ENCODE results near the gene SCMH1. TPM values are rescaled to one million over a fixed set of nuclear protein-coding genes. Genes with fewer than 3 reads are reported as not detected.
"Not testable (repeated sequence)": the region's sequence is repeated elsewhere in the genome, so short reads cannot be mapped to it uniquely, and the experiment has no call there.

Gene SCMH1
- total and polyA plus RNA-seq, 4 experiments from 2014 or later: 5.3 to 27.3 (median 14.7) TPM

DNA sequence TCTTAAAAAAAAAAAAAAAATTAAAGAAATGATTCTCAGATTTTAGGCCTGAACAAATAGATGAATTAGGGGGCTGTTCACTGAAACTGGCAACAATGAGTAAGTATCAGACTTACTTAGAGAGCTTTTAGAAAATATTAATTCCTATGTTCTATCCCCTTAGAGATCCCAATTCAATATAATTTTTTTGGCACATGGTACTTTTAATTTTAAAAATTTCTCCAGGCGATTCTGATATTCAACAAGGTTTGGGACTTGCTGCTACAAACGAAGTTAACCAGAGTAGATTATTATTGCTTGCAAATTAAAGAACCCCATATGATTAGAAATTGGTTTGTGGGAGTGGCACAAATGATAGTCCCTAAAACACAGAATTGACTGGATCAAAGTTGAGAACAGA lies 11.4 kb downstream of the SCMH1 start:
- no peak overlapping the region for H3K27ac ChIP-seq (ENCODE audit: low read depth, low read length)
- Mint-ChIP-seq H3K27ac (no peak overlapping the region), H3K9me3 (no peaks in the 10 kb centered on the region), H3K36me3 (peaks cover 0 to 12% of the 10 kb centered on the region in 2 donors), H3K4me3 (no peak overlapping the region), H3K27me3 (no peaks in the 10 kb centered on the region), H3K4me1 (peaks cover 0 to 18% (median 13%) of the 10 kb centered on the region in 4 donors)
- no peaks in the 10 kb centered on the region for H3K4me1 ChIP-seq (ENCODE audit: insufficient read depth, low read length)
- H3K4me3 ChIP-seq (ENCODE audit: low read length in 2 of 2): no peak overlapping the region
- H3K27me3 ChIP-seq (ENCODE audit: insufficient read depth, low read length): no peaks in the 10 kb centered on the region
- no peaks in the 10 kb centered on the region for H3K36me3 ChIP-seq (ENCODE audit: insufficient read depth, low read length)
- H3K9me3 ChIP-seq (ENCODE audit: control insufficient read depth in 1 of 2, low read length in 2 of 2): no peaks in the 10 kb centered on the region
- DNase-seq: no peak
- ChIA-PET POLR2A (ENCODE audit: partially characterized antibody) (no interaction called here), CTCF (ENCODE audit: partially characterized antibody) (interaction anchor here (1.0 kb wide), 2 partner anchors 10 to 37 kb away, joined by 3 read pairs; no protein-coding TSS in a partner anchor)
- intact Hi-C loops (cut with micrococcal nuclease): no loop called here

GRCh38 chr1:41229219-41229618 lies 12.9 kb downstream of the SCMH1 start:
- H3K4me1 ChIP-seq (ENCODE audit: insufficient read depth, low read length); H3K9me3 ChIP-seq (ENCODE audit: control insufficient read depth in 1 of 2, low read length in 2 of 2); H3K27ac Mint-ChIP-seq; POLR2A ChIA-PET (ENCODE audit: partially characterized antibody); H3K27ac ChIP-seq (ENCODE audit: low read depth, low read length); H3K4me3 Mint-ChIP-seq; H3K9me3 Mint-ChIP-seq; DNase-seq; H3K4me3 ChIP-seq (ENCODE audit: low read length in 2 of 2); H3K36me3 ChIP-seq (ENCODE audit: insufficient read depth, low read length); H3K27me3 ChIP-seq (ENCODE audit: insufficient read depth, low read length); intact Hi-C loops (cut with micrococcal nuclease); CTCF ChIA-PET (ENCODE audit: partially characterized antibody); H3K27me3 Mint-ChIP-seq: not testable (repeated sequence)
- peaks cover 3 to 15% of the 10 kb centered on the region in 2 donors for H3K36me3 Mint-ChIP-seq
- H3K4me1 Mint-ChIP-seq: peaks cover 0 to 19% (median 17%) of the 10 kb centered on the region in 4 donors

DNA sequence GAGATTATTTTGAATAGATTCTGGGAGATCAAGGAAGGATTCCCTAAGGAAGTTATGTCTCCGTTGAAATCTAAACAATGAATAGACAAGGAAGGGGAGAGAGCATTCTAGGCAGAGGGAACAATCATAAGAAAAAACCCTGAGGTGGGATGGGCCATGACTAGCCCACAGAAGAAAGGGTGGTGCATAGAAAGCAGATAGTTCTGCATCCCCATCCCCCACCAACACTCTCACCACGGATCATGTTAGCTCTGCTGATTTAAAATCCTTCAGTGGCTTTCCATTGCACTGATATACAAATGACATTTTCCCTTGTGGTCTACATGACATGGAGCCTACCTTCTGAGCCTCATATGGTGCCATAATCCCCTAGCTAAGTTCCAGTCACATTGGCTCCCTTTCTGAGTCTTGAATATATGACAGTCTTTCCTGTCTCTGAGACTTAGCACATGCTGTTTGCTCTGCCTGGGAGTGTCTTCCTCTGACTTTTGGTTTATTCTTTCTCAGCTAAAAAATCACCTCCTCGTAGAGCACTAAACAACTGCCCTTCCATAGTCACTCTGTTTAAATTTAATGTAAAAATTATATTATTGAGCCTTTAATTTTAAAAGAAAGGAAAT lies 15.2 kb downstream of the SCMH1 start:
- CTCF ChIA-PET (ENCODE audit: partially characterized antibody): no interaction called here
- POLR2A ChIA-PET (ENCODE audit: partially characterized antibody): no interaction called here
- Histone ChIP-seq H3K4me1 (ENCODE audit: insufficient read depth, low read length) (no peaks in the 10 kb centered on the region), H3K4me3 (ENCODE audit: low read length in 2 of 2) (no peak overlapping the region), H3K27me3 (ENCODE audit: insufficient read depth, low read length) (no peaks in the 10 kb centered on the region), H3K9me3 (ENCODE audit: control insufficient read depth in 1 of 2, low read length in 2 of 2) (no peaks in the 10 kb centered on the region), H3K27ac (ENCODE audit: low read depth, low read length) (no peak overlapping the region), H3K36me3 (ENCODE audit: insufficient read depth, low read length) (no peaks in the 10 kb centered on the region)
- Mint-ChIP-seq H3K4me3 (no peak overlapping the region), H3K4me1 (peaks cover 0 to 24% (median 16%) of the 10 kb centered on the region in 4 donors), H3K27me3 (no peaks in the 10 kb centered on the region), H3K36me3 (peaks cover 3 to 15% of the 10 kb centered on the region in 2 donors), H3K9me3 (no peaks in the 10 kb centered on the region), H3K27ac (peak overlapping the region in 1 of 7 donors; percentile 49)
- intact Hi-C loops (cut with micrococcal nuclease): no loop called here
- DNase-seq: no peak

DNA sequence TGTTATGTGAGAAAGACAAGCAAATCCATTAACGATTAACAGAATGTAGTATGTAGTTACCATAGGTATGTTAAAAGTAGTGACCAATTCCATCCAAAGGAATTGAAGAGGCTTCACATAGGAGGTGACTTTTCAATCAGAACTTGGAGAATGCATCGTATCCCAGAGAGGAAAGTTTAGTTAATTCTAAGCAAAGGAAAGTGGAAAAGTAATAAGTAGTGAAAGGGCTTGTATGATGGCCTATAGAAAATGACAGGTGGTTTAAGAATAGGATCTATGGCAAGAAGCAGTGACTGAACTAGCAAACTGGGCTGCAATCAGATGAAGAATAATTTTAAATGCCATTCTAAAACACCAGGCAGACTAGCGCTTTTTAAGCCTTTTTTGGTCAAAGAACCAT lies 16.6 kb downstream of the SCMH1 start:
- Histone ChIP-seq H3K27ac (ENCODE audit: low read depth, low read length) (no peak overlapping the region), H3K9me3 (ENCODE audit: control insufficient read depth in 1 of 2, low read length in 2 of 2) (no peaks in the 10 kb centered on the region), H3K4me1 (ENCODE audit: insufficient read depth, low read length) (no peaks in the 10 kb centered on the region), H3K36me3 (ENCODE audit: insufficient read depth, low read length) (no peaks in the 10 kb centered on the region), H3K4me3 (ENCODE audit: low read length in 2 of 2) (no peak overlapping the region), H3K27me3 (ENCODE audit: insufficient read depth, low read length) (no peaks in the 10 kb centered on the region)
- DNase-seq: no peak
- ChIA-PET CTCF (ENCODE audit: partially characterized antibody) (no interaction called here), POLR2A (ENCODE audit: partially characterized antibody) (no interaction called here)
- H3K27ac Mint-ChIP-seq: no peak overlapping the region
- H3K9me3 Mint-ChIP-seq: peaks cover 0 to 3% (median 0%) of the 10 kb centered on the region in 8 donors
- H3K4me3 Mint-ChIP-seq: no peak overlapping the region
- intact Hi-C loops (cut with micrococcal nuclease): no loop called here
- no peaks in the 10 kb centered on the region for H3K27me3 Mint-ChIP-seq
- peaks cover 6 to 21% of the 10 kb centered on the region in 2 donors for H3K36me3 Mint-ChIP-seq
- H3K4me1 Mint-ChIP-seq: peaks cover 0 to 25% (median 17%) of the 10 kb centered on the region in 4 donors

GRCh38 chr1:41222496-41222895 lies 19.6 kb downstream of the SCMH1 start:
- Mint-ChIP-seq H3K4me1 (peaks cover 0 to 19% (median 14%) of the 10 kb centered on the region in 4 donors), H3K27ac (no peak overlapping the region), H3K4me3 (no peak overlapping the region), H3K27me3 (no peaks in the 10 kb centered on the region), H3K36me3 (peaks cover 26 to 36% of the 10 kb centered on the region in 2 donors), H3K9me3 (peaks cover 0 to 25% (median 16%) of the 10 kb centered on the region in 8 donors)
- intact Hi-C loops (cut with micrococcal nuclease): no loop called here
- Histone ChIP-seq H3K27me3 (ENCODE audit: insufficient read depth, low read length) (no peaks in the 10 kb centered on the region), H3K4me3 (ENCODE audit: low read length in 2 of 2) (no peak overlapping the region), H3K9me3 (ENCODE audit: control insufficient read depth in 1 of 2, low read length in 2 of 2) (peaks cover 0 to 10% of the 10 kb centered on the region in 2 donors), H3K27ac (ENCODE audit: low read depth, low read length) (no peak overlapping the region), H3K4me1 (ENCODE audit: insufficient read depth, low read length) (no peaks in the 10 kb centered on the region), H3K36me3 (ENCODE audit: insufficient read depth, low read length) (no peaks in the 10 kb centered on the region)
- ChIA-PET CTCF (ENCODE audit: partially characterized antibody) (no interaction called here), POLR2A (ENCODE audit: partially characterized antibody) (no interaction called here)
- DNase-seq: no peak

DNA sequence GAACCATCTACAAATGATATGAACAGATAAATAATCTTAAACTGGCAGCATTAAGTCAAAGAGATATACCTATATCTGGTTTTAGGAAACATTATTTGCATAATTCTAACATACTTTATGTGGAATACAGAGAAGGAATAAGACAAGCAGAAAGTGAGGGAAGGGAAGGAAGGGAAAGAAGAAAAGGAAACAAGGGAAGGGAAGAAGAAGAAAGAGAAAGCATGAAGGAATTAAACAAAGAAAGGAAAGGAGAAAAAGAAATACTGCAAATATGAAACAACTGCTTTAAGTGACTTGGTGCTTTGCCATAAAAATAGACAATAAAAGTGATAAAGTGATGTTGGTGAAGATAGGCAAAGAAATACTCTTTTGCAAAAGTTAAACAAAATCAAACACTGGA lies 20.1 kb downstream of the SCMH1 start:
- Histone ChIP-seq H3K4me3 (ENCODE audit: low read length in 2 of 2) (no peak overlapping the region), H3K9me3 (ENCODE audit: control insufficient read depth in 1 of 2, low read length in 2 of 2) (peaks cover 0 to 10% of the 10 kb centered on the region in 2 donors), H3K27me3 (ENCODE audit: insufficient read depth, low read length) (no peaks in the 10 kb centered on the region), H3K4me1 (ENCODE audit: insufficient read depth, low read length) (no peaks in the 10 kb centered on the region), H3K27ac (ENCODE audit: low read depth, low read length) (no peak overlapping the region), H3K36me3 (ENCODE audit: insufficient read depth, low read length) (no peaks in the 10 kb centered on the region)
- H3K27me3 Mint-ChIP-seq: no peaks in the 10 kb centered on the region
- intact Hi-C loops (cut with micrococcal nuclease): no loop called here
- ChIA-PET CTCF (ENCODE audit: partially characterized antibody) (no interaction called here), POLR2A (ENCODE audit: partially characterized antibody) (no interaction called here)
- peaks cover 0 to 17% (median 10%) of the 10 kb centered on the region in 4 donors for H3K4me1 Mint-ChIP-seq
- DNase-seq: no peak
- H3K4me3 Mint-ChIP-seq: no peak overlapping the region
- H3K27ac Mint-ChIP-seq: peak overlapping the region in 1 of 7 donors; percentile 73
- H3K9me3 Mint-ChIP-seq: peaks cover 0 to 29% (median 21%) of the 10 kb centered on the region in 8 donors
- H3K36me3 Mint-ChIP-seq: peaks cover 31 to 38% of the 10 kb centered on the region in 2 donors

GRCh38 chr1:41218152-41218551 lies 24.0 kb downstream of the SCMH1 start:
- ChIA-PET POLR2A (ENCODE audit: partially characterized antibody) (no interaction called here), CTCF (ENCODE audit: partially characterized antibody) (no interaction called here)
- Histone ChIP-seq H3K36me3 (ENCODE audit: insufficient read depth, low read length) (no peaks in the 10 kb centered on the region), H3K4me3 (ENCODE audit: low read length in 2 of 2) (no peak overlapping the region), H3K4me1 (ENCODE audit: insufficient read depth, low read length) (no peaks in the 10 kb centered on the region), H3K27ac (ENCODE audit: low read depth, low read length) (no peak overlapping the region), H3K27me3 (ENCODE audit: insufficient read depth, low read length) (no peaks in the 10 kb centered on the region), H3K9me3 (ENCODE audit: control insufficient read depth in 1 of 2, low read length in 2 of 2) (peaks cover 0 to 10% of the 10 kb centered on the region in 2 donors)
- peaks cover 0 to 12% (median 6%) of the 10 kb centered on the region in 4 donors for H3K4me1 Mint-ChIP-seq
- intact Hi-C loops (cut with micrococcal nuclease): no loop called here
- peaks cover 0 to 32% (median 24%) of the 10 kb centered on the region in 8 donors for H3K9me3 Mint-ChIP-seq
- no peak for DNase-seq
- H3K4me3 Mint-ChIP-seq: peak overlapping the region in 1 of 8 donors; percentile 10
- H3K27me3 Mint-ChIP-seq: no peaks in the 10 kb centered on the region
- no peak overlapping the region for H3K27ac Mint-ChIP-seq
- H3K36me3 Mint-ChIP-seq: peaks cover 37 to 47% of the 10 kb centered on the region in 2 donors
